Measurements from ENCODE around the gene BTBD10. TPM values are rescaled to one million over a fixed set of nuclear protein-coding genes. Genes with fewer than 3 reads are reported as not detected.

BTBD10 gene
- polyA plus RNA-seq, 4 donors, result 28.9 to 36.4 (median 34.0) TPM

DNA sequence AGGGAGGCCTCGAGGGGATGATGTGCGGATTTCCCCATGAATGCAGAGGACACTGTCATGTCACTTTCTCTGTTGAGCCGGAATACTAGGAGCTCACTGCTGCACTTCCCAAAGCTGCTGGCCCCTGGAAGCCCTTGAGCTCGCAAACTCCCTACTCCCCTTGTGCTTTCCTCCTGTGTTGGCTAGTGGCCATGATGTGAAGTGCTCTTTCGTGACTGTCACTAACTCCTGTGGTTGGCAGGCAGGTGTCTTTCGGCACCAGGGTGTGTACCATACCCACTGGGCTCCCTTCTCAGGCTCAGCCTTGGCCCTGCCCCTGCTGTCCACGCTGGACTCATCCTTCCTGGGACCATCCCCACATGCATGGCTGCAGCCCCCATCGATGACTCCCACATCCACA, 86.2 kb downstream of the BTBD10 start:
- no peak for DNase-seq (ENCODE audit: low read depth in 4 of 4, low spot score in 3 of 4)

DNA sequence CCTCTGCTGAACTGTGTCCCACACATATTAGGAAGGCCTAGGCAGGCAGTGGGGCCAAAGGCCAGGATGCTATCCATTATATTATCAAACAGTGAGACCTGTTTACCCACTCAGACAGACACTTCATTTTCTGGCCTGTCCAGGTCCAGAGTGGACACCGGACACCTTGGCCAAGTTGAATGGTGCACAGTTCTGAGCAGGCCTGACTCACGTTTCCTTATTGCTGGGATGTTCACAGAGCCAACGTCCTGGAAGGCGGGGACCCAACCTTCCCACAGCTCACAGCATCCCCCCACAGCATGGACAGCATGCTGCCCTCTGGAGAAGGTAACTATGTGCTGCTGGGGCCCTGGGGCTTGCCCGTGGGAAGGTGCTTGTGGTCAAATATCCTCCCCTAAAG, 86.6 kb downstream of the BTBD10 start:
- DNase-seq (ENCODE audit: low read depth in 4 of 4, low spot score in 3 of 4), result no peak

DNA sequence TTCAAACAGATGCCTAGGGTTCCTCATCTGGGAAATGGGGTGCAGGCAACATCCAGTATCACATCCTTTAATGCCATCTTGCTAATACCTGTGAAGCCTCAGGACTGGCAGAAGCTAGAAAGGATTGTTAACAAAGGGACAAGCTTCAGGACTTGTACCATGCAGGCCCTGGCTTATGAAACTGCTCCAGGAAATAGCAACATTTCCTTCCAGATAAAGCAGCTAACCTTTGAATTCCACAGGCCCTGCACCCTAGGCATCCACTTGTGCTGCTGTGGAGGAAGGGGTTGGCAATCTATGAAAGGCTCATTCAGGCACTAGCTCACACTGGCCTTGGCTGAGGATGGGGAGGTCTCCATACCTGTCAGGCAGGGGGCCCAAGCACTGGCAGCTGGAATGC, 87.2 kb downstream of the BTBD10 start:
- DNase-seq (ENCODE audit: low read depth in 4 of 4, low spot score in 3 of 4), result no peak

DNA sequence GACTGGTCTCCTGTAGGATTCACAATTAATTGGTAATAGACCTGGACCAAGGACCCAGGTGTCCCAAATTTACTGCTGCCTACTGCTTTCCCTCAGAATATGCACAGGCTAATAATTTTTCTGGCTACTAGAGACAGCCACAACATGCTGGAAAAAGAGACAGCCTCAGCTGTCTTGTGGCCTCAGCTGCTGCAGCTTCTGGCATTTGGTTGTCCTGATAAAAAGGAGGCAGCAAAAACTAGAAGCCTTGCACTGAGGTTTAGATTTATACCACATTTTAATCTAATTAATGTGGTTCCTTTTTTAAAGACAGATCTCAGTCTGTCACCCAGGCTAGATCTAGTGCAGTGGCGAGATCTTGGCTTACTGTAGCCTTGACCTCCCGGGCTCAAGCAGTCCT, 89.8 kb downstream of the BTBD10 start:
- DNase-seq (ENCODE audit: low read depth in 4 of 4, low spot score in 3 of 4), result no peak

DNA sequence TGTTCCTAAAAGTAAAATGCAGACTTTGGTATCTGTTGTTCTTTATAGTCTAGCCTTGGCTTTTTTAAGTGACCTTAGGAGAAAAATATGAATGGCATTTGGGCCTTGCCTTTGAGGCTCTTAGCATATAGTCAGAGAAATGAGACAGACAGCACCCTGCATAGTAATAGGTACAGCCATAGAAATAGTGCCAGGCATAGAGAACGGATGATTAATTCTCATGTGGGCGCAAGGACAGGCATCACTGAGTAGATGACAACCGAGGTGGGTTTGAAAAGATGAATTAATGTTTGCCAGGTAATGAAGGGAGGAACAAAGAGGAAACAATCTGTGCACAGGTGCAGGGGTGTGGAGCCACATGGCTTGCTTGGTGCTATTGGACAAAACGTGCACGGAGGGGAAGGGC, 95.0 kb downstream of the BTBD10 start:
- no peak for DNase-seq (ENCODE audit: low read depth in 4 of 4, low spot score in 3 of 4)

DNA sequence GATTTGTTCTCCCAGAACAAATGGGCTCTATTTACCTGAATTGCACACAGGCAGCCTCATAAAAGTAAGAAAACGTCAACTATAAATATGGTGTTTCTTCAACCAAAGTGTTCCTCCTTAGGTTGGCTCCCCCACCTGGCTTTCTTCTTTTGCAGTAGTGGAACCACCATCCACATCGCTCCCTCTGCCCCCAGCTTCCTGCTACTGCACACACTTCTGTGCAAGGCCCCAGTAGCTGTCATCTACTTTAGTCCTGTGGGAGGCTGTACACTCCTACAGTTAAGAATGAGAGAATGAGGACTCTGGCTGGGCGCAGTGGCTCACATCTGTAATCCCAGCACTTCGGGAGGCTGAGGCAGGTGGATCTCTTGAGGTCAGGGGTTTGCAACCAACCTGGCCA, 95.9 kb downstream of the BTBD10 start:
- DNase-seq (ENCODE audit: low read depth in 4 of 4, low spot score in 3 of 4), result no peak

DNA sequence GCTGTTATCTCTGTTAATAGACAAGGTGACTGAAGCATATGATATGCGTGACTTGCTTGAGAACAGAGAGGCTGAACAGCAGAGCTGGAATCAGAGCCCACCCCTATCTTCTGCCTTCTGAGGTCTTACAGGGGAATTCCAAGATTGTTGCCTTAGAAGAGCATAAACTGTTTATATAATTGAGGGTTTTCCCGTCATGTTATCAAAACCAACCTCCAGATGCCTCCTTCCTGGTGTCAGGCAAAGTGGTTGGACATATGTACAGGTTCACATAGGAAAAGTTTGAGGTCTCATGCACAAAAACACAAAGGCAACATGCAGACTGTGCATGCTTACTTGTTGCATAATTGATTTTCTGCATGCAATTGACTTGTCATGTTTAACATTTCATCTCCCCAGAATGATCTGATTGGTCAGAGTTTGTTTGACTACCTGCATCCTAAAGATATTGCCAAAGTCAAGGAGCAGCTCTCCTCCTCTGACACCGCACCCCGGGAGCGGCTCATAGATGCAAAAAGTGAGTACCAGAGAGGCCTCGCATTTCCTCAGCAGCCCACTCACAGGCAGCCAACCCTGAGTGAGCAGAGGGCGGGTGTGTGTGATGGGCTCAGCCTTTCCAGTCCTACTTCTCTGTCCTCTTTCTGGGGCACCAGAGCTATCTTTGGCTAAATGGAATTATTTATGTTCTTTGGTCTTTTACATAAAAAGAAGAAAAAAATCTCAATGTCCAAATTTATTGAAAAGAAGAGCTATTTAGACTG, 96.6 kb downstream of the BTBD10 start:
- DNase-seq (ENCODE audit: low read depth in 4 of 4, low spot score in 3 of 4), result no peak

DNA sequence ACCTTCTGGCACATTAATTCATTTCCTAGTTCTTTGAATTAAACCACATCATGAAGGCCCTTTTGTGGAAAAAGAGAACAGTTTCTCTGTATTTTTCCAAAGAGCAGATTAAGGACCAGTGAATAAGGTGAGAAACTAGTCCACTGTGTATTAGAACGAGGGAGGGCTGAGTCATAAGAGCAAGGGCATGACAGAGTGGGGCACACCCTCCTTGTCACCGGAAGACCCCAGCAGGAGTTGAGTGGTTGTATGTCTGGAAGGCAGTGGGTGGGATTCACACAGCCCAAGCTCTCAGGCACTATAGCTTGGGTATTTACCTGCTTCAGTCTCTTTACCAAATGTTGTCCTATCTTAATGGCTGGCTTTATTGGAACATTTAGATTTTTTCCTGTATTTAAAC, 98.6 kb downstream of the BTBD10 start:
- no peak for DNase-seq (ENCODE audit: low read depth in 4 of 4, low spot score in 3 of 4)

DNA sequence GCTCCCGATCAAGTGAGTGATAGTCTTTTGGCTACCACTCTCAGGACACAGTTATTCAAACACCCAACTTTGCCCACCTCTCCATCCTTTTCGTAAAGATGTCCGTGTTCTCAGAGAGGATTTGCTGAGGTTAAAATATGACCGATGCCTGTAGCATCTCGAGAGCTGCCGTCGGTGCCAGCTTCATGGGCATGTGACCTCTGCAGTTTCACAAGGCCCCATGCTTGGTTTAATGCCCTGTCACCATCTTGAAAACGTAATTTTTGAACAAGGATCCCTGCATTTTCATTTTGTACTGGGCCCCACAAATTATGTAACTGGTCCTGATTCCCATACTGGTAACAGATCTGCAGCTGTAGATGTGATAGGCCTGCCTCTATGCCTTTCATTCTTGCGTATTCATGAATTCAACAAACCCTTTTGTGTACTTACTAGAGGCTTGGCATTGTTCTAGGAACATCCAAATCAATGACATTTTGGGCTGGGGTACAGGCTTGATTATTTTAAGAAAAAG, 100.4 kb downstream of the BTBD10 start:
- no peak for DNase-seq (ENCODE audit: low read depth in 4 of 4, low spot score in 3 of 4)

DNA sequence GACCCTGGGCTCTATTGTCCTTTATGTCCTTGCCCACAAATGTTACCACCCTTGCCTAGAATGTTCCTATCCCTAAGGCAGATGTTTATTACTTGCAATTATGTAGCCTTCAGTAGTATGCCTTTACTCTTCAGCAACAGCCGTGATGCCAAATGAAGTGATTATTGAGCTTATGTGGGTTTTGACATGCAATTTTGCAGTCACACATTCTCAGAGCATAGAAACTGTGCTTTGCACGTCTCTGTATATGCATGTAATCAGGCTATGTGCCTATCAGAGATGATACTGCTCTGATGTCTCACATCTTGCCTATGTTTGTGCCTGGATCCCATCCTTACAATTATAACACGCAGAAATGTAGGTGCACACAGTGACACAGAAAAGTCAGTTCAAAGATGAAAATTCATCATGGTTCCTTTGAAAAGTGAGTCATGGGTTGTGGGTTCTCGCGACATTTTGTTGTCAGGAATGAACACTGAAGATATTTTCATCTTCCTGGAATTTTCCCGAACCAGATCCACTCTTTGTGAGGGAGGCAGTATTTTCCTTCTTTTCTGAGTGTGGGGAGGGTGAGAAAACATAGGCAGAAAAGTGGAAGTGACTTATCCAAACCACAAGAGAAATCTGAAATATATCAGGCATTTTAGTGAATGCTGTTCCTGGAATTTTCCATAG, 104.3 kb downstream of the BTBD10 start:
- DNase-seq (ENCODE audit: low read depth in 4 of 4, low spot score in 3 of 4), result no peak

DNA sequence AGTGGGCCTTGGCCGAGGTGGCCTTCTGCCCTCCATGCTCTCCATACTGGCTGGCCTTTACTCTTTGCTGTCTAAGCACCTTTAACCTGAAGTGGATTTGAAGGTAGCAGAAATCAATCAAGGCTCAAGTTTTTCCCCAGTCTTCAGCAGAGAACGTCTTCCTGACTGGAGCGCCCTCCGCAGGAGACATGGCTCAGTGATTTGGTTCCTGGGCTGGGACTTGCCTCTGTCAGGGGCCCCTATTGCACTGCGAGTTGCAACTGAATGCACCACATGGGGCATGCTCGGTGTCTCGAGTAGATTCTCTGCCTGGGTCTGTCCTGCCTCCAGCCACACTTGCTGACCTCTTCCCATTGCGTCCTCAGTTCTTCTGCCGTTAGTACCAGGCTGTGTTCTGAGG, 105.8 kb downstream of the BTBD10 start:
- DNase-seq (ENCODE audit: low read depth in 4 of 4, low spot score in 3 of 4), result no peak

DNA sequence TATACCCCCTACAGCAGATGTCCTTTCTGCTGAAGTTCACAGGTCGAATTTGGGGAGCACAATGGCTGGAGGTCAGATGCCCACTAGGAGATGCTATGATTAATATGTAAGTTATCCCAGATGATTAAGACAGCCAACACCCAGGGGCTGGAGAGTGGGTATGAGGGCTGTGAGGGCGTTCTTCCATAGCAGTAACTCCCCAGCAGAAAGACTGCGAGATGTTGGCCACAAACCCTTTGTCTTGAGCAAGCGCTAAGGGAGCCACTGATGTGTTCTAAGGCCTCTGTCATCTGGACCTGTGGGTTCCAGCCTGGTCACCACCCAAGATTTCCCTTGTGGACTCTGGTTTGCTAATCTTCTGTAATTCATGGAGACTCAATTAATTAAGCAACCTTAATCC, 107.8 kb downstream of the BTBD10 start:
- no peak for DNase-seq (ENCODE audit: low read depth in 4 of 4, low spot score in 3 of 4)

DNA sequence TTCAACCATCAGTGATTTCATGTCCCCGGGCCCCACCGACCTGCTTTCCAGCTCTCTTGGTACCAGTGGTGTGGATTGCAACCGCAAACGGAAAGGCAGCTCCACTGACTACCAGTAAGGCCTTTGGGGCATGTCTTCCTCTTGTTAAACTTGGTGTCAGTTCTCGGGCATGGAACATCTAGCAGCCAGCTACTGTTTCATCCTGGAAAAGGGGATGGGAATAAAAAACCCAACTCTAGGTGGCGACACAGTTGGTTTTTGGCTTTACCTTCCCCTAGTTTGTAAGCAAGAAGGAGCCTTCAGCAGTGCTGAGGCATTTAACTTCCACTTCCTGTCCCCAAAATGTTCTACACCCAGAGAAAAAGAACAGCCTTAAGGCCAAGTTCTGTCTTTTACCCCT, 108.7 kb downstream of the BTBD10 start:
- DNase-seq (ENCODE audit: low read depth in 4 of 4, low spot score in 3 of 4), result no peak

DNA sequence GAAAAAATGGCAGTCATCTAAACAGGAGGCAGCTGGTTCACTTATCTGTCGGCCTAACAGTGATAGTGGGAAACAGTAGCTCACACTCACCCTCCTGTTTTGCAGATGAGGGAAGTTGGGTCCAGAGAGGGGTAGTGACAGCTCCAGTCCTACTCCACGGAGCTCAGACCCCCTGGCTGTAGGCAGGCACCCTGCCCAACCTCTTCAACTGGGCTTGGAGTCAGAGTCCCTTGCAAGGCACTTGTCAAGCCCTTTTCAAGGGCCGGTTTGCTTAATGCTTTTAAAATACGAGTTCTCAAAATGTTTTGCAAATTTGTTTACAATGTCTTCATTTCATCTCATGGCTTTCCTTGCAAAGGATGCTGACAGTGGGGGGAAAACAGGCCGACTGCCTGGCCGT, 110.3 kb downstream of the BTBD10 start:
- no peak for DNase-seq (ENCODE audit: low read depth in 4 of 4, low spot score in 3 of 4)

DNA sequence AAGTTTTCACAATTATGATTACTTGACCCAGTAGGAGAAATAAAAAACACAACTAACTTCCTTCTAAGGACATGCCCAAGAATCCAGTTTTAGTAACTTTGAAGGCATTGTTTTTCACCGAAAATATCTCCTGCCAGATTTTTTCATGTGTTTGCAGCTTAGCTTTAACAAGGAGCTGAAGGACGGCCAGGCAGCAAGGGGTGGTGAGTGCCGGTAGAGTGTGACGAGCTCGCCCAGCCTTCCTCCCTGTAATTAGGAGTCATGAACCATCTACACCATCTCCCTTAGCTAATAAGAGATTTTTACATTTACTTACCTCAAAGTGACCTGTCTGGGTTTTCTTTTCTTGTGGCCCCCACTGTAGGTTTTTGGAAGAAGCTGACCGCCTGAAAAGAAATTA, 113.4 kb downstream of the BTBD10 start:
- no peak for DNase-seq (ENCODE audit: low read depth in 4 of 4, low spot score in 3 of 4)

DNA sequence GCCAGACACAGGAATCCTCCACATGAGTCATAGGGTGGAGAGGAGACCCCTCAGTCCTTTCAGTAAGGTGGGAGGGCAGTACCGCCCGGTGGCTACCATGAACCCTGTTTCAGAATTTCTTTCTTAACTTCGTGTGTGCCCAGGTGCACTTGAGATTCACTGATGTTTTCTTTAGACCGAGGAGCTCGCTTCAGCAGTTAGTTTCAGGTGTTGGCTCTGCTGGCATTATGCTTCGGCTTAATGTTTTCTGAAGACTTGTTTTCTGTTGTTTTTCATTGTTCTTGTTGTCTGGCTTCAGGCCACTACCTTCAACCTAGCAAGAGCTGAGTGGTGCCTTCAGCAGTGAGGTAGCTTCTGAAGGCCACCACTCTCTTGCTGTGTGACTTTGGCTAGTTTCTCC, 114.0 kb downstream of the BTBD10 start:
- DNase-seq (ENCODE audit: low read depth in 4 of 4, low spot score in 3 of 4), result no peak

DNA sequence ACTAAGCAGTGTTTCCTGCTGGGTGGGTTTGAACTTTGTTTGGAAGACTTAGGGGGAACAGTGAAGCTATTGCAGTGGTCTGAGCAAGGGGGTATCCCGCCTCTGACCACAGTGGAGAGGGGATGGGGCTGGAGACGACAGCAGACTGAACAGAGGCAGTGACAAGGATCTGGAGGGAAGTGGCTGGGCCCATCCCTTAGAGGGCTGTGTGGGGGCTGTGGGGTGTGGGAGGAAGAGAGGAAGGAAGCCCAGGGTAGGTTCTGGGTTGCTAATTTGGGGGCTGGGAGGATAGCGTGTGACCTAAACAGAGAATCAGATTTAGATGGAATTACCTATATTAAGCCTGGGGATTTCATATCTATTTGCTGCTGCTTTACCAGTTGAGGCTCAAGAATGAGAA, 114.7 kb downstream of the BTBD10 start:
- DNase-seq (ENCODE audit: low read depth in 4 of 4, low spot score in 3 of 4), result no peak

DNA sequence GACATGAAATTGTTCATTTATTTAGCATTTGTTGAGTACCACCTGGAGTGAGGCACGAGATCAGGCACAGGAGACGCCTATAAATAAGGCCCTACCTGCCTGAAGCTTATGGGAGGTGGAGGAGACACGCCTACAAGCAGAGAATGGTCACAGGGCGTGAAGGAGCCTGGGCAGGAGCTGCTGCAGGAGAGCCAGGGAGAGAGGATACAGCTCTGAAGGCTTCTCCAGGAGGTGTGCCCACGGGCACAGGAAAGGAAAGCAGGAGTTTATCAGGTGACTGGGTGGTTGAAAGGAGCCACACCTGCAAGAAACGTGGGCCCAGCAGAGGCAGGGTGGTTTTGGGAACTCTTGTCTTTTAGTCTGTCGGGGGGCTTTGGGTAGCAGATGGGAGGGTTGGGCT, 115.1 kb downstream of the BTBD10 start:
- no peak for DNase-seq (ENCODE audit: low read depth in 4 of 4, low spot score in 3 of 4)

DNA sequence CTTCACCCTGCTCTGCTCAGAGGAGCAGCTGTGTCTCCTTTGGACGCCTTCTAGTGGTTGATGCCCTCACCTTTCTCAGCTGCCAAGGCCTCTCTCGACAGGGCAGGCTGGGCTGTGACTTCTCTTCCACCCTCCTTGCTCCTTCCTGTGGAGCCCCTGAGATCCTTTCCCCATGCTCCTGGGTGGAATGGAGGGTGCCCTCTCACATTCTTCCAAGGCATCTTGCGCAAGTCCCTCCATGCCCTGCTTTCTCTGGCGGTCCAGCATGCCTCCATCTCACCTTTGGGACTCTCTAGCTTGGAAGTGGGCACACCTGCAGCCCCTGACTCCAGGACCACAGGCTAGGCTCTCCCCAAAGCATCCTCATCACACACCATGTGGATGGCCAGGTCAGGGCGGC, 116.6 kb downstream of the BTBD10 start:
- DNase-seq (ENCODE audit: low read depth in 4 of 4, low spot score in 3 of 4), result no peak

DNA sequence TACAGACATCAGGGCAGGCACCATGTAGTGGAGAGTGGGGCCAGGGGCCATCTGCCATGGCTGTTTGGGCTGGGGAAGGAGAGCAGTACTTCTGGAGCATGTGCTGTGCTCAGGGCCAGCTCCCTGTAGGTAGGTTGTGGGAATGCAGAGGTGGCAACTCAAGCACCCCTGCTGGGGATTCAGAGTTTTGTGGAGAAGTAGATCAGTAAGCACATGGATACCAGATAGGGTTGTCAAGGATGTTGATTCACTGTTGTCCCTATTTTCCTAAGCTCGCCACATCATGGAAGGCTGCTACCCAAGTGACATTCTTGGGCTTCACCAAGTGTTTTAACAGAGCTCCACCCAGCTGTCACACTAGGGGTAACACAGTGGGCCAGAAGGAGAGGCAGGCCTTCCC, 118.2 kb downstream of the BTBD10 start:
- DNase-seq (ENCODE audit: low read depth in 4 of 4, low spot score in 3 of 4), result no peak

DNA sequence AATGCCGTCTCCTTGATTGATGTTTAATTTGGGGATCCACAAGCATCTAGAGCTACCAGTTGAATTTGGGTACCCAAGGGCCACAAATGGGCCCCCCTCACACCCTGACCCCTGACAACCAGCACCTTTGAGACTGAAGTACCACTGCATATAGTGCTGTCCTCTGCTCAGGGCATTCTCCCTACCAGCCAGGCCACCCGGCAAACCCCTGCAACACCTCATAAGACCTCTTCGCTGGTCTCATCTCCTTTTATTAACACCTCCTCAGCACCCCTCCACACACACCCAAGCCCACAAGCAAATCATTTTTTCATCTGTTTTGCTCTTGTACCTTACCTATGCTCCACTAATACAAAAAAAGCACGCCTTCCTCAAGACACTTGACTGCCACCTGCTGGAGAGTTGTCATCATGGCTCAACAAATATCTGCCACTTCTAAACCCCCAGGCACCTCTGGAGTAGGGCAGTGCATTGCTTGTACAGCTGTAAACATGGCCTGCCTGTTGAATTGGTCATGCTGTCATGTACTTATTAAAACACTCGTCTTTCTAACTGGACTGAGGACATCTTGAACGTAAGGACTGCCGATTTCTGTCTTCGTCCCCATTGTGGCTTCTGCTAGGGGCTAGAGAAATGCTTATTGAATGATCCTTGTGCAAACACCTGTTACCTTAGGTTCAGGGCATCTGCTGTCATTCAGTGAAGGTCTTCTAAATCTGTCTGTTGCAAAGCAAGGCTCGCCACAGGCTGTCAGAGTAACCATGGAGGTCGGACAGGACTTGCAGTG, 118.9 kb downstream of the BTBD10 start:
- peak; percentile 49 to 75 (median 56) for DNase-seq (ENCODE audit: low read depth in 4 of 4, low spot score in 3 of 4)

DNA sequence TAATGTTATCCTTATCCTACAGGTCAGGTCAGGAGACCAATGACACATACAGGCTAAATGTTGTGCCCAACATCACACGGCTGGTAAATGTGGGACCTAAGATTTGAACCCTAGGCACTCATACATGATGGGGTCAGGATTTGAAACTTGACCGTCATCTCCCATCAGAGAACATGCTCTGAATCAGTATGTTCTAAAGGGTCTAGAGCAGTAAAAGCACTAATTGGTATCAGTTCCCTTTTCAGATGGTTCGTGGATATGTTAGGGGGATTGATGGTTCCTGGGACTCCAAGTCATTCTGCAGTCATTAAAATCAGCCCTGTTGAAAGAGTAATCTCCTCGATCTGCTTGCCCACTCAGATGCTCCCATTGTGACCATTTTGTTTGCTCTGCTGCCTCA, 120.0 kb downstream of the BTBD10 start:
- DNase-seq (ENCODE audit: low read depth in 4 of 4, low spot score in 3 of 4), result no peak

All from right renal pelvis (tissue), 4 donors.